GM18505 (cell line): Measurements from ENCODE around the gene TSKU.
"Not testable (repeated sequence)": the region's sequence is repeated elsewhere in the genome, so short reads cannot be mapped to it uniquely, and the experiment has no call there.

Experiments used
- ATAC-seq: cut with Tn5 transposase; IDR thresholded peaks from one replicate; pipeline ENCODE4 v1.9.1; 2021; ENCODE audit not compliant: unreplicated experiment
- POLR2A ChIP-seq: IDR thresholded peaks from 4 replicates; pipeline ENCODE4 v1.6.1; 2011; ENCODE audit warnings: borderline replicate concordance; ENCODE audit not compliant: insufficient read depth, insufficient read length; ENCODE audit errors: extremely low read depth

The TSKU gene

DNA sequence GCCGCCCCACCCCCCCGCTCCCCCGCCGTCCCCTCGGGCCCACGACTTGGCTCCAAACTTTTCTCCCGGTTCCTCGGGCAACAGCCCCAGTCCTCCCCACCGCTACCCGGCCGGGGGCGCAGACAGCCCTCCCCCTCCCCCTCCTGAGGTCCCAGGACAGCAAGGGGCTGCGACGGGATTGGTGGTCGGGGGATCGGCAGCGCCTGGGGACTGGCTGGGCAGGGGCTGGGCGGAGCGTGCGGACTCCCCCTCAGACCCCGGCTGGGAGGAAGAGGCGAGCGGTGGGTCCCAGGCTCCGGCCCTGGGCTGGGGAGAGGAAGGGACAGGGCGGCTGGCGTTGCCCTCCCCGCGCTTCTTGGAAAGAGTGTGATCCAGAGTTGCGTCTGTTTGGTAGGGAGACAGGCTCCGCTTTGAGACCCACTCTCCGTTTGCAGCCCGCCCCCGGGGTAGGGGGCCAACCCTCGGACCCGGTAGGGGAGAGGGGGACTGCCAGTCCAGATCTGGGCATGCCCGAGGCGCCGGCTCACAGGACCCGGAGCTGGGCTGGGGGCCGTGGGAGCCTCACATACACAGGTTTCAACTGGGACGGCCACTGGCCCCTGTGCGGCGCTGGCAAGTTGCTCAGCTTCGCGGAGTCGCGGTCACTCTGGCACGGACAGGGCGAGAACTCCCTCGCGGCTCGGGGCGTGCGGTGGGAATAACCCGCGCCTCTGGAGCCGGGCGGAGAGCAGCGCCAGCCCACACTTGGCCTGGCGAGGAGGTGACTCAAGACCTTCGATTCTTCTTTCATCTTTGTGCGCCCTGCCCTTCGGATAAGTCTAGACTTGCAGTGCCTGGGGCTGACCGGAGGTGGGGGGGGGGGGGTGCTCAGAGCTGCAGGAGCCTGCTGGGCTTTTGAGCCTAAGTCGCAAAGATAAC is 999 bp downstream of the TSKU start:
- TF ChIP-seq POLR2A: no peak
- no peak for ATAC-seq

DNA sequence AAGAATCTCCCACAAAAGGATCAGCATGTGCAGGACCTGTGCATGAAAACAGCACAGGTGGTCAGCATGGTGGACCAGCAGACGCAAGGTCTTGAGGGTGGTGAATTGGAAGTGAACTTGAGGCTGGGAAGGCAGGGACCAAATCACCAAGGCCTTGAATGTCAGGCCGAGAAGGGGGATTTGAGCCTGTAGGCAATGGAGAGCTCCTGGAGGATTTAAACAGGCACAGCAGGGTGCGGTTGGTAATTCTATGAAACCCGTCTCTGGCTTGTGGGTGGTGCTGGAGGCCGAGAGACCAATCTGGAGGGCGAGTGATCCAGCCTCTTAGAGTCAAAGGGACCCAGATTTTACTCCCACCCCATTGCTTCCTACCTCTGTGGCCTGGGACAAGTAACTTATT is 2.4 kb downstream of the TSKU start:
- no peak for ATAC-seq
- TF ChIP-seq POLR2A: no peak

DNA sequence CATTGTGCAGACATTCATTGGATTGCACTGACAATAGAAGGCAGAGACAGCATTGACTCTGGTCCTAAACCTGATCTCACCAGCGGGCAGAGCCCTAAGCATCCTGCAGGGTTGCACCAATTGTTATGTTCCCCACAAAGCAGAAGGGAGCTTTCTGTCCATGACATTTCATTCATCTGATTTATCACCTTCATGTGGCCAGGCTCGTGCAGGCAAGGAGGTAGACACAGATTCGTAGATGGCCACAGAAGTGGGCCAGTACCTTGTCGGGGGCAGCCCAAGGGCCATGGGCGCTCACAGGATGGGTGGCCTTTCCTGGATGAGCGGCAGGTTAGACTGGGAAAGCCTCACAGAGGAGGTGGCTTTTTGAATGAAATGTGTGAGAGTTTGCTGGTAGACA is 2.9 kb downstream of the TSKU start:
- TF ChIP-seq POLR2A: no peak
- no peak for ATAC-seq

DNA sequence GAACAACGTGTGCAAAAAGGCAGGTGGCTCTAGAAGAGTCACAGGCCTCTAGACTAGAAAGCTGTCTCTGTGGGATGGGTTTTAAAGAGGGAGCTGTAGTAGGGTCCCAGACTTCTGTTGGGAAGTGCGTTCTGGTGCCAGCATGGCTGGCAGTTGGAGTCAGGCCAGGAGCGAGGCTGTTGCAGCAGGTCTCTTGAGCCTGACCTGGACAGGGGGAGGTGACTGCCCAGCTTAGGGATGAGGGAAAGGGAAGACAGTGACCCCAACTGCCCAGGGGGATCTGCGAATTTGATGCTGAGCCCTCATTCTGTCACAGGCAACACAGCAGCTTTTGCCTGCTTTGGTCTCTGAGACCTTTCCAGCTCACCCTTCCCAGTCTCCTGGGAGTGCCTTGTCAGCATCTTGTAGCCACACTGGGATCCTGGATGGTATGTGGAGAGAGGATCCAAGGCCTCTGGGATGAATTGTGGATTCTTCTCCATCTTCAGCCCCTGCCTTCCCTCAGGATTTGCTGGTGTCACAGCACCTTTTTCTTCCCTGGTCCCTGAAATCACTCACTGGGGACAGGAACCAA is 3.4 kb downstream of the TSKU start:
- no peak for ATAC-seq
- no peak for TF ChIP-seq POLR2A

DNA sequence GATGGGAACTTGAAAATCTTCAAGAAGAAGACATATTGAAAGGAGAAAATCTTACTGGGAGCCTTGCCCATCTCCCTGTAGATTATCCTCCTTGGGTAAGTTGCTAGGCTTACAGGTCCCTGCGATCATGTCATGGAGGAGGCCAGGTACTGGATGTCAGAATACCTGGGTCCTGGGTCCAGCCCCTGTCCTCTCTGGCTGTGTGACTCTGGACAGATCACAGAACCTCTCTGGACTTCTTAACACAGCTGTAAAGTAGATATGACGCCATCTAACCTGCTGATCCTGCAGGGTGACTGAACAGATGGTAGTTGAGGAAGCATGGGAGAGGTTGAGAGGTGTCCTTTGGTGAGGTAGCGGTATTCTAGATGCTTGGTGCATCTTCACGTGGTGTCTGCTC is 4.1 kb downstream of the TSKU start:
- no peak for ATAC-seq
- no peak for TF ChIP-seq POLR2A

DNA sequence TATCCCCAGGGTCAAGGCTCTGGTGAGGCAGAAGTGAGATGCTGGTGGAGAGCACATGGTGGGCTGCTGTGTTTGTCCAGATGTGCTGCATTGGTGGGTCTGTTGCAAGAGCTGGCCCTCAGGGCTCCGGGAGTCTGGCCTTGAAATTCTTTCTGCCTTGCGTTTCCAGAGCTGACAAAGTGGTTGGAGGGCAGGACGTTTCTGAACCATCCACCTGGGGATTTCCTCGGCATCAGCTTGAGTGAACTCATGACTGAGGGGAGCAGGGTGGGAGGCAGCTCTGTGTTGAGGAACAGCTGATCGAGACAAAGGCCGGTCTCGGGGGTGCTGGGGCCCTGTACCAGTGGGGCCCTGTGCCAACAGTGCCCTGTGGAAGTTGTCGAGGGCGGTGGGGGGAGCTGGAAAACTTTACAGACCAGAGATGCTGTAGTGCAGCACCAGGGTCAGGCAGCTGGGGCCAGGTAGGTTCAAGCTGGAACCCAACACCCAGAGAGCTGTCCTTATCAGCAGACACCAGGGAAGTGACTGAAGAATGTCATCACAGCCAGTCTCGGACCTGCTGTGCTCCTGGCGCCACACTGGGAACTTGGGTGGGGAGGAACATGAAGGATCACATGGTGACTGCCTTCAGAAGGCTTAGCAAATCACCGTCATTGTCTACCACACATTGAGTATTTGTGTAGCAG is 4.9 kb downstream of the TSKU start:
- TF ChIP-seq POLR2A: no peak

DNA sequence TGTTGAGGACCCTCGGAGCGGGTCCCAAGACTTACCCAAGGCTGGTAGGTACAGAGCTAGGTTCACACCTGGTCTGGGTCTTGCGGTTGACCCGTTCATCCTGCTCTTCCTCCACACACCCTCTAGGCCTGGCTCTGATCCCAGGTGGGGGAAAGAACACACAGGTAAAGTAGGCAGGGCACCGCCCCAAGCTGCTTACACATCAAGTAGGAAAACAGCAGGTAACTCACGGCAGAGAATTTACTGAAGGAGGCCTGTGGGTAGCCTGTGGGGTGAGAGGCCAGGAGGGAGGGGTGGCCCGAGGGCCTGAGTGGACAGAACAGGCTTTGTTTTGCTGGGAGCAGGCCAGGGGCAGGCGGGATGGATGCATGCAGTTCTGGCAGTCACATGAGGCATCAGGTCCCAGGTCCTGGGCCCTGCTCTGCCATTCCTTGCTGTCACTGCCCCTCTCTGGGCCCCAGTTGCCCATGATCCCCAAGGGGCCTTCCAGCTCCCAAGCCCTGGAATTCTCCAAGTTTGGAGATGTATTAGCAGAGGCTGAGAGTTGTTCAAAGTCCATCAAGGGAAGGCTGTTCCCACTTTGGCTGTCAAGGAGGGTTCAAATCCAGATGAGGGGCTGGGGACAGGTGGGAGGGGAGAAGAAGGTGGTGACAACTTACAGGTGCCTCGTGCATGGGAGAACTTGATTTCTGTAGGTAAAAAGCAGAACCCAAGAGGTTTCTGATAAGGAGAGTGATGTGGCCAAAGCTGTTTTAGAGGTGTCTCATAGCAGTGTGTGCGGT is 5.7 kb downstream of the TSKU start:
- no peak for TF ChIP-seq POLR2A
- no peak for ATAC-seq

More for the DNA sequence above, 4.9 kb downstream of the TSKU start:
- no peak for ATAC-seq

DNA sequence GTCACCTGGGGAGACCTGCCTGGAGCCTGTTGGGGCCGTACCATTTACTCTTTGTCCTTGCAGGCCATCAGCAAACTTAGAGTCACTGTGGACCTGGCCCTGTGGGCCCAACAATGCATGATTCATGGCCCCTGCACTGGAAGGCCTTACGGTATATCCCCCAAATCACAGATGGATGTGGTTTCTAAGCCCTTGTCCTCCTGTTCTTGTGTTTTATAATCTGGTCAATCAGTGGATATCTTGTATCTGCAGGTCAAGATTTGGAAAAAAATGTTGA is 6.2 kb downstream of the TSKU start:
- TF ChIP-seq POLR2A: no peak
- no peak for ATAC-seq

DNA sequence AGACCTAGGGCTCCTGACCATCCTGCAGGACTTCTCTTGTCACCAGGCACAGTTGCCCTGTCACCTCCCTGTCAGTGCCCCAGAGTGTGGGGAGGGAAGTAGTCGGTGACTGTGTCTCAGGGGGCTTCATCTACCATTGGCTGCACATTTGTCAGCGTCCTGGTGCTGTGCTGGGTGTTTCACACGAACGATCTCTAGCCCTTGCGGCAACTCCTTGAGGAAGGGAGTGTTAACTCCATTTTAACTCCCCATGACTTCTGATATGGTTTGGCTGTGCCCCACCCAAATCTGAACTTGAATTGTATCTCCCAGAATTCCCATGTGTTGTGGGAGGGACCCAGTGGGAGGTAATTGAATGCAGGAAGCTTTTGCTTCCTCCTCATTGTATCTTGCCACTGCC is 7.1 kb downstream of the TSKU start:
- no peak for ATAC-seq
- no peak for TF ChIP-seq POLR2A

DNA sequence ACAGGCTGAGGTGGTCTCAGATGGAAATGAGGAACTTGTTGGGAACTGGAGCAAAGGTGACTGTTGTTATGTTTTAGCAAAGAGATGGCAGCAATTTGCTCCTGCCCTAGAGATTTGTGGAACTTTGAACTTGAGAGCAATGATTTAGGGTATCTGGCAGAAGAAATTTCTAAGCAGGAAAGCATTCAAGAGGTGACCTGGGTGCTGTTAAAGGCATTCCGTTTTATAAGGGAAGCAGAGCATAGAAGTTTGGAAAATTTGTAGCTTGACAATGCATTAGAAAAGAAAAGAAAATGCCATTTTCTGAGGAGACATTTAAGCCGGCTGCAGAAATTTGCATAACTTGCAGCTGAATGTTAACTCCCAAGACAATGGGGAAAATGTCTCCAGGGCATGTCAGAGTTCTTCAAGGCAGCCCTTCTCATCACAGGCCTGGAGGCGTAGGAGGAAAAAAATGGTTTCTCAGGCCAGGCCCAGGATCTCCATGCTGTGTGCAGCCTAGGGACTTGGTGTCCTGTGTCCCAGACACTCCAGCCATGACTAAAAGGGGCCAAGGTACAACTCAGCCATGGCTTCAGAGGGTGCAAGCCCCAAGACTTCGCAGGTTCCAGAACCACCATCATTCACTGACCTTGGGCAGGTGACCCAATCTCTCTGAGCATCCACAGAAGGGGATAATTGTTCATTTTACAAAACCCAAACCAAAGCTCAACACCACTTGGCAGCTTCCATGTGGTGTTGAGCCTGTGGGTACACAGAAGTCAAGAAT is 8.0 kb downstream of the TSKU start:
- ATAC-seq: not testable (repeated sequence)

DNA sequence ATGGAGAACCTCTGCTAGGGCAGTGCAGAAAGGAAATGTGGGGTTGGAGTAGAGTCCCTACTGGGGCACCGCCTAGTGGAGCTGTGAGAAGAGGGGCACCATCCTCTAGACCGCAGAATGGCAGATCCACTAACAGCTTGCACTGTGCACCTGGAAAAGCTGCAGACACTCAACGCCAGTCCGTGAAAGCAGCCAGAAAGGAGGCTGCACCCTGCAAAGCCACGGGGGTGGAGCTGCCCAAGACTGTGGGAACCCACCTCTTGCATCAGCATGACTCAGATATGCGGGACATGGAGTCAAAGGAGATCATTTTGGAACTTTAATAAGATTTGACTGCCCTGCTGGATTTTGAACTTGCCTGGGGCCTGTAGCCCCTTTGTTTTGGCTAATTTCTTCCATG is 8.7 kb downstream of the TSKU start:
- ATAC-seq: no peak
- TF ChIP-seq POLR2A: no peak

DNA sequence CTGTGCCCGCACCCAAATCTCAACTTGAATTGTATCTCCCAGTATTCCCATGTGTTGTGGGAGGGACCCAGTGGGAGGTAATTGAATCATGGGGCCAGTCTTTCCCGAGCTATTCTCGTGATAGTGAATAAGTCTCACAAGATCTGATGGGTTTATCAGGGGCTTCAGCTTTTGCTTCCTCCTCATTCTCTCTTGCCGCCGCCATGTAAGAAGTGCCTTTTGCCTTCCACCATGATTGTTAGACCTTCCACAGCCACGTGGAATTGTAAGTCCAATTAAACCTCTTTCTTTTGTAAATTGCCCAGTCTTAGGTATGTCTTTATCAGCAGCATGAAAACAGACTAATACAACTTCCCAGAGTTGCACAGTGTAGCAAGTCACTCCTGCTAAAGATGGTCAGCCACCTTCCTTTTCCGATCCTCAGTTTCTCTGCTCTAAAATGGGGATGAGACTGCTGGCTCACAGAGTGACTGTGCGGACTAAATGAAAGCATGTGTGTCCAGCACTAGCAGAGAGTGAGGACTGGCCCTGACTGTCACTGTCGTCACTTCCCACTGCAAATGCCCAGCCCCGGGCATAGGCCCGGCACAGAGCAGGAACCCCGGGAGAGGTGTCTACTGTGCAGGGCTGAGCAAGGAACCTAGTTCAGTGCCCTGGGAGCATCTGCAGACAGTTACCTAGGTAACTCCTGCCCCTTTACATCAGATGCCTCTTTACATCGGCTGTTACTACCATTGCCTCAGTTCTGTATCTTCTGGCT is 9.5 kb downstream of the TSKU start:
- ATAC-seq: no peak
- no peak for TF ChIP-seq POLR2A
